ENCODE measurements around the gene ZNF775. TPM values are rescaled to one million over a fixed set of nuclear protein-coding genes. Genes with fewer than 3 reads are reported as not detected.

ZNF775 gene
- total and polyA plus RNA-seq, 2 of the 13 experiments (the other 11 are each of a cell fraction or from before 2014, with no cell fraction given) = 3.1 to 3.2 TPM

GRCh38 chr7:150378853-150379440, at the start of gene ZNF775 (continued):
- TF ChIP-seq HNRNPUL1 (IDR thresholded peaks at IDR 0.05; ENCODE audit: low read depth, low read length) (0 out of 2 replicates have a peak, but pooled peaks have one; percentile 43), ZSCAN22 (CRISPR knock-in tag; IDR thresholded peaks at IDR 0.05) (no peak), HIVEP1 (CRISPR knock-in tag; IDR thresholded peaks at IDR 0.05) (no peak; the same call in 1 of the 2 replicates), ZNF772 (CRISPR knock-in tag; IDR thresholded peaks at IDR 0.05) (peak; percentile 40; the same call in 1 of the 2 replicates), ZNF784 (CRISPR knock-in tag; IDR thresholded peaks at IDR 0.05; ENCODE audit: borderline replicate concordance) (no peak; the same call in 1 of the 2 replicates), NFATC3 (CRISPR knock-in tag; IDR thresholded peaks at IDR 0.05) (no peak), ZSCAN20 (CRISPR knock-in tag; IDR thresholded peaks at IDR 0.05; ENCODE audit: borderline replicate concordance) (0 out of 2 replicates have a peak, but pooled peaks have one; percentile 67), ZNF275 (CRISPR knock-in tag; IDR thresholded peaks at IDR 0.05; ENCODE audit: borderline replicate concordance) (no peak), MAX (IDR thresholded peaks at IDR 0.05) (peak; percentile 79), ZNF562 (CRISPR knock-in tag; IDR thresholded peaks at IDR 0.05; ENCODE audit: borderline replicate concordance) (no peak), POGZ (CRISPR knock-in tag; IDR thresholded peaks at IDR 0.05) (0 out of 2 replicates have a peak, but pooled peaks have one; percentile 54), RXRA (CRISPR knock-in tag; IDR thresholded peaks at IDR 0.05) (peak; percentile 64; the same call in 1 of the 2 replicates), PAWR (CRISPR knock-in tag; IDR thresholded peaks at IDR 0.05; ENCODE audit: borderline replicate concordance) (no peak), MED13 (CRISPR knock-in tag; IDR thresholded peaks at IDR 0.05) (no peak; the same call in 1 of the 2 replicates), SIN3B (IDR thresholded peaks at IDR 0.05; ENCODE audit: low read length) (no peak), ZNF891 (CRISPR knock-in tag; IDR thresholded peaks at IDR 0.05) (no peak), ZNF333 (CRISPR knock-in tag; IDR thresholded peaks at IDR 0.05; ENCODE audit: borderline replicate concordance) (no peak), ZNF773 (CRISPR knock-in tag; IDR thresholded peaks at IDR 0.05; ENCODE audit: borderline replicate concordance) (peak; percentile 80; the same call in 1 of the 2 replicates), E2F2 (CRISPR knock-in tag; IDR thresholded peaks at IDR 0.05; ENCODE audit: borderline replicate concordance) (no peak), ZFP82 (CRISPR knock-in tag; IDR thresholded peaks at IDR 0.05; ENCODE audit: borderline replicate concordance) (no peak), ZNF556 (CRISPR knock-in tag; IDR thresholded peaks at IDR 0.05; ENCODE audit: borderline replicate concordance) (no peak), MTF1 (CRISPR knock-in tag; IDR thresholded peaks at IDR 0.05) (no peak), ZNF878 (CRISPR knock-in tag; IDR thresholded peaks at IDR 0.05) (no peak), THAP8 (CRISPR knock-in tag; IDR thresholded peaks at IDR 0.05; ENCODE audit: borderline replicate concordance) (no peak), ZNF326 (CRISPR knock-in tag; IDR thresholded peaks at IDR 0.05; ENCODE audit: borderline replicate concordance) (no peak), SMARCC2 (IDR thresholded peaks at IDR 0.05) (no peak)
